SK-N-SH treated with all-trans-retinoic acid at 6 μM for 48 hours (cell line): ENCODE data around the gene WFS1.
A peak's percentile ranks its signal among the peaks of the same experiment; 100 is the strongest.

Experiments used
- ATAC-seq: fragments of 200-7000 bp; cut with Tn5 transposase; 3 replicates; pipeline ENCODE4 v1.9.1; 2020; ENCODE audit warnings: mild to moderate bottlenecking, moderate library complexity
- ARNTL ChIP-seq: fragments of 450-650 bp; formaldehyde crosslinking; IDR thresholded peaks from 2 replicates; pipeline ENCODE4 v1.5.0; 2020; ENCODE audit warnings: low read depth, mild to moderate bottlenecking, moderate library complexity, borderline replicate concordance
- BACH2 ChIP-seq: fragments of 250-450 bp; sonication (Bioruptor Pico); IDR thresholded peaks from 2 replicates; pipeline ENCODE4 v1.9.0; 2021; ENCODE audit warnings: mild to moderate bottlenecking, borderline replicate concordance
- ESRRG ChIP-seq: fragments of 250-450 bp; sonication (Bioruptor Pico); IDR thresholded peaks from 2 replicates; pipeline ENCODE4 v1.6.1; 2021; ENCODE audit warnings: mild to moderate bottlenecking
- GLIS3 ChIP-seq: fragments of 250-450 bp; sonication (Bioruptor Pico); IDR thresholded peaks from 2 replicates; pipeline ENCODE4 v1.5.0; 2020; ENCODE audit warnings: mild to moderate bottlenecking, moderate library complexity
- ISL1 ChIP-seq: fragments of 250-450 bp; sonication (Bioruptor Pico); IDR thresholded peaks from 2 replicates; pipeline ENCODE4 v2.1.2; 2022; ENCODE audit warnings: mild to moderate bottlenecking, moderate library complexity
- OSR1 ChIP-seq: fragments of 250-450 bp; sonication (Bioruptor Pico); IDR thresholded peaks from 2 replicates; pipeline ENCODE4 v1.8.0; 2022; ENCODE audit warnings: moderate library complexity, mild to moderate bottlenecking, inconsistent platforms
- RARB ChIP-seq: fragments of 250-450 bp; sonication (Bioruptor Pico); IDR thresholded peaks from 2 replicates; pipeline ENCODE4 v1.8.0; 2021; ENCODE audit warnings: mild to moderate bottlenecking, moderate library complexity
- TCF4 ChIP-seq: fragments of 250-450 bp; sonication (Bioruptor Pico); IDR thresholded peaks from 2 replicates; pipeline ENCODE4 v1.8.0; 2021; ENCODE audit warnings: mild to moderate bottlenecking, moderate library complexity, borderline replicate concordance
- ZC3H10 ChIP-seq: fragments of 250-450 bp; sonication (Bioruptor Pico); IDR thresholded peaks from 2 replicates; pipeline ENCODE4 v1.5.1; 2021; ENCODE audit warnings: mild to moderate bottlenecking, moderate library complexity
- ZFP3 ChIP-seq: fragments of 250-450 bp; sonication (Bioruptor Pico); IDR thresholded peaks from 2 replicates; pipeline ENCODE4 v1.5.0; 2020; ENCODE audit warnings: mild to moderate bottlenecking, moderate library complexity
- ZFP30 ChIP-seq: fragments of 450-650 bp; formaldehyde crosslinking; IDR thresholded peaks from 2 replicates; pipeline ENCODE4 v1.5.0; 2022; ENCODE audit warnings: mild to moderate bottlenecking, moderate library complexity
- ZNF565 ChIP-seq: fragments of 450-650 bp; formaldehyde crosslinking; conservative IDR thresholded peaks from 2 replicates; pipeline ENCODE4 v1.5.0; 2020; ENCODE audit warnings: low read depth, mild to moderate bottlenecking, moderate library complexity
- ZNF70 ChIP-seq: fragments of 450-650 bp; formaldehyde crosslinking; IDR thresholded peaks from 2 replicates; pipeline ENCODE4 v1.5.0; 2020; ENCODE audit warnings: mild to moderate bottlenecking, moderate library complexity
- ZNF8 ChIP-seq: fragments of 450-650 bp; formaldehyde crosslinking; IDR thresholded peaks from 2 replicates; pipeline ENCODE4 v1.5.0; 2020; ENCODE audit warnings: mild to moderate bottlenecking, moderate library complexity
- TF ChIP-seq, protein P1 (sequence below): fragments of 250-450 bp; sonication (Bioruptor Pico); IDR thresholded peaks from 2 replicates; pipeline ENCODE4 v1.8.0; 2020; ENCODE audit warnings: mild to moderate bottlenecking, moderate library complexity, borderline replicate concordance
- TF ChIP-seq, protein P2 (sequence below): fragments of 250-450 bp; sonication (Bioruptor Pico); IDR thresholded peaks from 2 replicates; pipeline ENCODE4 v1.5.0; 2020; ENCODE audit warnings: mild to moderate bottlenecking, moderate library complexity
- TF ChIP-seq, protein P3 (sequence below): fragments of 250-450 bp; sonication (Bioruptor Pico); IDR thresholded peaks from 2 replicates; pipeline ENCODE4 v1.8.0; 2021; ENCODE audit warnings: low read depth, mild to moderate bottlenecking, moderate library complexity, borderline replicate concordance
- TF ChIP-seq, protein P4 (sequence below): fragments of 250-450 bp; sonication (Bioruptor Pico); IDR thresholded peaks from 2 replicates; pipeline ENCODE4 v1.5.1; 2021; ENCODE audit warnings: mild to moderate bottlenecking, moderate library complexity
- TF ChIP-seq, protein P5 (sequence below): fragments of 250-450 bp; sonication (Bioruptor Pico); IDR thresholded peaks from 2 replicates; pipeline ENCODE4 v1.5.1; 2020; ENCODE audit warnings: low read depth, mild to moderate bottlenecking, moderate library complexity

Gene WFS1

DNA sequence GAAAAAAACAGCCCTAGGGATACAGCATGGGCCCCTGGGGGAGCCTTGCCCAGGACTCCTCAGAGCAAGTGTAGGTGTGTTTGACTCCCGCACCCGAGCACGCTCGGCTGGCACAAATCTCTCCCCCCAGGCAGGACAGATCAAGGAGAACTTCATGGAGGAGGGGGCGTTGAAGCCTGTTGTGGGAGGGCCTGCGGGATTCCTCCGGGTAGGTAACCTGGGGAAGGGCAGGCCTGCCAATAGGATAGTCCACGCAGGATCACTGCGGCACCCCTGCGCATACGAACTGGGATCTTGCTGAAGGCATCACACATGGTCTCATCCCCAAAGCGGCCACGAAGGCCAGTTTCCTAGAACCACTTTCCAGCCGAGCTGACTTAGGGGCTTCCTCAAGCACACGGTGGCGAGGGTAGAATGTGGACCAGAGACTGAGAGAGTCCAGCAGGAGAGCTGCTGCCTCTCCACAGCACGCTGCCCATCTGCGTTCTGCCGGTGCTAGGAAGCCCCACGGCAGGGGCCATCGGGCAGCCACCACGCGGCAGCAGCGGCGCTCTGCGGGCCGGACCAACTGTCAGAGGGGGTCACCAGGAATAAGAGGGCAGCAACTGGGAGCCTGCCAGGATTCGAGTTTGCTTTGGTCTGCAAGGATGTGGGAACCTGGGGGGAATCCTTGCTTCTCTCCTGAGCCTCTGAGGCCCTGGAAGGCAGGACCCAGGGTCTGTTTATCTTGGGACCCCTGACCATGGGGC lies 56.8 kb downstream of the WFS1 start:
- TF ChIP-seq ARNTL (CRISPR knock-in tag), result no peak
- no peak for TF ChIP-seq BACH2 (CRISPR knock-in tag)
- TF ChIP-seq, protein P1, sequence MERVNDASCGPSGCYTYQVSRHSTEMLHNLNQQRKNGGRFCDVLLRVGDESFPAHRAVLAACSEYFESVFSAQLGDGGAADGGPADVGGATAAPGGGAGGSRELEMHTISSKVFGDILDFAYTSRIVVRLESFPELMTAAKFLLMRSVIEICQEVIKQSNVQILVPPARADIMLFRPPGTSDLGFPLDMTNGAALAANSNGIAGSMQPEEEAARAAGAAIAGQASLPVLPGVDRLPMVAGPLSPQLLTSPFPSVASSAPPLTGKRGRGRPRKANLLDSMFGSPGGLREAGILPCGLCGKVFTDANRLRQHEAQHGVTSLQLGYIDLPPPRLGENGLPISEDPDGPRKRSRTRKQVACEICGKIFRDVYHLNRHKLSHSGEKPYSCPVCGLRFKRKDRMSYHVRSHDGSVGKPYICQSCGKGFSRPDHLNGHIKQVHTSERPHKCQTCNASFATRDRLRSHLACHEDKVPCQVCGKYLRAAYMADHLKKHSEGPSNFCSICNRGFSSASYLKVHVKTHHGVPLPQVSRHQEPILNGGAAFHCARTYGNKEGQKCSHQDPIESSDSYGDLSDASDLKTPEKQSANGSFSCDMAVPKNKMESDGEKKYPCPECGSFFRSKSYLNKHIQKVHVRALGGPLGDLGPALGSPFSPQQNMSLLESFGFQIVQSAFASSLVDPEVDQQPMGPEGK (CRISPR knock-in tag), result no peak
- TF ChIP-seq, protein P2, sequence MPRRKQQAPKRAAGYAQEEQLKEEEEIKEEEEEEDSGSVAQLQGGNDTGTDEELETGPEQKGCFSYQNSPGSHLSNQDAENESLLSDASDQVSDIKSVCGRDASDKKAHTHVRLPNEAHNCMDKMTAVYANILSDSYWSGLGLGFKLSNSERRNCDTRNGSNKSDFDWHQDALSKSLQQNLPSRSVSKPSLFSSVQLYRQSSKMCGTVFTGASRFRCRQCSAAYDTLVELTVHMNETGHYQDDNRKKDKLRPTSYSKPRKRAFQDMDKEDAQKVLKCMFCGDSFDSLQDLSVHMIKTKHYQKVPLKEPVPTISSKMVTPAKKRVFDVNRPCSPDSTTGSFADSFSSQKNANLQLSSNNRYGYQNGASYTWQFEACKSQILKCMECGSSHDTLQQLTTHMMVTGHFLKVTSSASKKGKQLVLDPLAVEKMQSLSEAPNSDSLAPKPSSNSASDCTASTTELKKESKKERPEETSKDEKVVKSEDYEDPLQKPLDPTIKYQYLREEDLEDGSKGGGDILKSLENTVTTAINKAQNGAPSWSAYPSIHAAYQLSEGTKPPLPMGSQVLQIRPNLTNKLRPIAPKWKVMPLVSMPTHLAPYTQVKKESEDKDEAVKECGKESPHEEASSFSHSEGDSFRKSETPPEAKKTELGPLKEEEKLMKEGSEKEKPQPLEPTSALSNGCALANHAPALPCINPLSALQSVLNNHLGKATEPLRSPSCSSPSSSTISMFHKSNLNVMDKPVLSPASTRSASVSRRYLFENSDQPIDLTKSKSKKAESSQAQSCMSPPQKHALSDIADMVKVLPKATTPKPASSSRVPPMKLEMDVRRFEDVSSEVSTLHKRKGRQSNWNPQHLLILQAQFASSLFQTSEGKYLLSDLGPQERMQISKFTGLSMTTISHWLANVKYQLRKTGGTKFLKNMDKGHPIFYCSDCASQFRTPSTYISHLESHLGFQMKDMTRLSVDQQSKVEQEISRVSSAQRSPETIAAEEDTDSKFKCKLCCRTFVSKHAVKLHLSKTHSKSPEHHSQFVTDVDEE, result no peak
- ATAC-seq, result no peak

DNA sequence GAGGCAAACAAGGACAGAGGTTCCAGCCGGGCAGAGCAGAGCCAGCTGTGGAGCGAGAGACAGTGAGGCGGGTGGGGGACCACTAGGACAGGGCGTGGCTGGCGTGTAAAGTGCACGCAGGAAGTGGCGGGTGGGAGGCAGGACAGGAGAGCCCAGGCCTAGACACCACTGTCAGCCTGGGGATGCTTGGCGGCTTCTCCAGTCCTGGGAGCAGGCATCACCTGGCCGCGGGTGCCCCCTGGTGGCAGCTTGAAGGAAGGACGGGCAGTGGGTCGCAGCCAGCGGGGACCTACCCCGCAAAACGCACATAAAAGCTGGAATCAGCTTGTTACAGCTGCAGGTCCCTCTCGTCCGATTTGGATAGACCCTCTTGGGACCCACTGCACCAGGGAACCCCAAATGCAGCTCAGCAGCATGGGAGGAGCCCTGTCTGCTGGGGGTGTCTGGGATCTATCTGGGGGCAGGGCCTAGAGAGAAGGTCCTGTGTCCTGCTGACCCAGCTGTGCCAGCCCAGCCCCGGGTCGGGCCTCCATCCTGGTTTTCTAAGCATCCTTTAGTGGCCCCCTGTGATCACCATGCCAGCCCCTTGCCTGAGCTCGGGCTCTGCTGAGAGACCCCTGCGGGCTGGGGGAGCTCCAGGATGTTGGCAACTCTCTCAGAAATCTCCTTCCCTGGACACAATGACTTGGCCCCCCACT lies 57.7 kb downstream of the WFS1 start:
- TF ChIP-seq ZNF8 (no peak), ZC3H10 (CRISPR knock-in tag) (no peak), ISL1 (CRISPR knock-in tag) (no peak), ZNF565 (CRISPR knock-in tag) (no peak), ZFP3 (CRISPR knock-in tag) (no peak), ZNF70 (CRISPR knock-in tag) (no peak), RARB (CRISPR knock-in tag) (no peak), ZFP30 (CRISPR knock-in tag) (no peak), OSR1 (CRISPR knock-in tag) (no peak)
- TF ChIP-seq, protein P3, sequence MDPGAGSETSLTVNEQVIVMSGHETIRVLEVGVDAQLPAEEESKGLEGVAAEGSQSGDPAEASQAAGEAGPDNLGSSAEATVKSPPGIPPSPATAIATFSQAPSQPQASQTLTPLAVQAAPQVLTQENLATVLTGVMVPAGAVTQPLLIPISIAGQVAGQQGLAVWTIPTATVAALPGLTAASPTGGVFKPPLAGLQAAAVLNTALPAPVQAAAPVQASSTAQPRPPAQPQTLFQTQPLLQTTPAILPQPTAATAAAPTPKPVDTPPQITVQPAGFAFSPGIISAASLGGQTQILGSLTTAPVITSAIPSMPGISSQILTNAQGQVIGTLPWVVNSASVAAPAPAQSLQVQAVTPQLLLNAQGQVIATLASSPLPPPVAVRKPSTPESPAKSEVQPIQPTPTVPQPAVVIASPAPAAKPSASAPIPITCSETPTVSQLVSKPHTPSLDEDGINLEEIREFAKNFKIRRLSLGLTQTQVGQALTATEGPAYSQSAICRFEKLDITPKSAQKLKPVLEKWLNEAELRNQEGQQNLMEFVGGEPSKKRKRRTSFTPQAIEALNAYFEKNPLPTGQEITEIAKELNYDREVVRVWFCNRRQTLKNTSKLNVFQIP, result no peak
- TF ChIP-seq, protein P1 (CRISPR knock-in tag), result no peak
- TF ChIP-seq, protein P4, sequence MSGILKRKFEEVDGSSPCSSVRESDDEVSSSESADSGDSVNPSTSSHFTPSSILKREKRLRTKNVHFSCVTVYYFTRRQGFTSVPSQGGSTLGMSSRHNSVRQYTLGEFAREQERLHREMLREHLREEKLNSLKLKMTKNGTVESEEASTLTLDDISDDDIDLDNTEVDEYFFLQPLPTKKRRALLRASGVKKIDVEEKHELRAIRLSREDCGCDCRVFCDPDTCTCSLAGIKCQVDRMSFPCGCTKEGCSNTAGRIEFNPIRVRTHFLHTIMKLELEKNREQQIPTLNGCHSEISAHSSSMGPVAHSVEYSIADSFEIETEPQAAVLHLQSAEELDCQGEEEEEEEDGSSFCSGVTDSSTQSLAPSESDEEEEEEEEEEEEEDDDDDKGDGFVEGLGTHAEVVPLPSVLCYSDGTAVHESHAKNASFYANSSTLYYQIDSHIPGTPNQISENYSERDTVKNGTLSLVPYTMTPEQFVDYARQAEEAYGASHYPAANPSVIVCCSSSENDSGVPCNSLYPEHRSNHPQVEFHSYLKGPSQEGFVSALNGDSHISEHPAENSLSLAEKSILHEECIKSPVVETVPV, result no peak
- peak; percentile 95 for ATAC-seq

DNA sequence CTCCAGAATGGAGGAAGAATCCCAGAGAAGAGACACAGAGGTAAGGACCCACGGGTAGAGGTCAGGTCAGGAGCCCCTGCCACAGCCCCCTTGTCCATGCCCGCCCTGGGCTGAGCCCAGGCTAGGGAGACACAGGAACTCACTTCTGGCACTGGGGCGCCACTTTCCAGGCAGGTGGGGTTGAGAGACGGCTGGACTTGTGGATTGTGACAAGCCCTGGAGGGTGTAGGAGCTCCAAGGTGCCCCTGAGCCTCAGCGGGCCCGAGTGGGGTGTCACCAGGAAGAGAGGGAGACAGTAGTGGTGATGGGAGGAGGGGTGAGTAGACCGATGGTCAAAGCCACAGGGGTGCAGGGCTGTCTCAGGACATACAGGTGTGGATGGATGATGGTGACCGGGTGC lies 58.9 kb downstream of the WFS1 start:
- no peak for ATAC-seq
- TF ChIP-seq, protein P2, result no peak
- TF ChIP-seq BACH2 (CRISPR knock-in tag) (no peak), TCF4 (CRISPR knock-in tag) (no peak), GLIS3 (no peak), ZNF8 (no peak), ESRRG (no peak), RARB (CRISPR knock-in tag) (no peak)
- TF ChIP-seq, protein P3, result no peak
- TF ChIP-seq, protein P5, sequence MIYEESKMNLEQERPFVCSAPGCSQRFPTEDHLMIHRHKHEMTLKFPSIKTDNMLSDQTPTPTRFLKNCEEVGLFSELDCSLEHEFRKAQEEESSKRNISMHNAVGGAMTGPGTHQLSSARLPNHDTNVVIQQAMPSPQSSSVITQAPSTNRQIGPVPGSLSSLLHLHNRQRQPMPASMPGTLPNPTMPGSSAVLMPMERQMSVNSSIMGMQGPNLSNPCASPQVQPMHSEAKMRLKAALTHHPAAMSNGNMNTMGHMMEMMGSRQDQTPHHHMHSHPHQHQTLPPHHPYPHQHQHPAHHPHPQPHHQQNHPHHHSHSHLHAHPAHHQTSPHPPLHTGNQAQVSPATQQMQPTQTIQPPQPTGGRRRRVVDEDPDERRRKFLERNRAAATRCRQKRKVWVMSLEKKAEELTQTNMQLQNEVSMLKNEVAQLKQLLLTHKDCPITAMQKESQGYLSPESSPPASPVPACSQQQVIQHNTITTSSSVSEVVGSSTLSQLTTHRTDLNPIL (CRISPR knock-in tag), result no peak
